Hematopoietic multipotent progenitor cell treated with erythropoietin and hydrocortisone succinate and interleukin-3 and kit ligand, for 6 days (in vitro differentiated cells): ENCODE results near the gene GAN.
"Not testable (repeated sequence)": the region's sequence is repeated elsewhere in the genome, so short reads cannot be mapped to it uniquely, and the experiment has no call there.

Source experiments
- DNase-seq: peaks from one replicate; pipeline ENCODE4 v3.0.0-alpha.2; 2015

The GAN gene

DNA sequence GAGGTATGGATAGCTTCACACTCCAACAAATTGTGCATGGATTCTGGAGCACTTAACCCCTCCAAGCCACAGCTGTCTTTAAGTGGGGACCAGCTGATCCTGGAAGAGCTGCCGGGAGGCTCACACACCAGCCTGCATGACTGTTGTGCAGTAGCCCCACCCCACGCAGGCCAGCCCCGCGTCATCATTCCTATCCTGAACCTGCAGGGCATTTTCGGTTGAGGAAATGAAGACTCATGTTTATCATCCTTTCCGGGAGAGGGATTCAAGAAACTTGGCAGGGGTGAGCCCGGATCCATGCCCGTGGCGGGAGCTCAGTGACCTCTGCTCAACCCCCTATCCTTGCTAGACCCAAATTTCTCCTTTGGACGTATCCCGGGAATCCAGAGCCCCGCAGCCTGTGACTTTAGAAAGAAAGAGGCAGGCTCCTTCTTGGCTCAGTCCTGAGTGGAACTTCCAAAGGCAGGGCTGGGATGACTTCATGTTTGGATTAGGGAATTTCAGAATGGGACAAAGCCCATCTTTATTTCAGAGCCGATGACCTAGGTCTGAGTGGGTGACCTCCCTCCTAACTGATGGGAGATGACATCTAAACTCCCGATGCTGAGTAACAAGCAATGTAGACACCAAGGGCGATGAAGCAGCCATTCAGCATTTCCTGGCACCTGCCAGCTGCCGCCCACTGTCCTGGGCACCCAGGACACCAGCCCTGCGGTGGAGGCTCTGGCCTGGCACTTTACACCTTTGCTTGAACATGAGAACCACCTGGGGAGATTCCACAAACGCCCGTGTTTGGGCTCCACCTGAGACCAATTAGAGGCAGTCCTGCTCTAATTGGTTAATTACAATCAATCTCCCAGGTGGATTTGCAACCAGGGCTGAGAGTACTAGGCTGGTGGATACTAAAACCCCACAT is 86.5 kb downstream of the GAN start:
- no peak for DNase-seq

- DNase-seq: no peak
These were observed 88.4 kb downstream of the GAN start for GRCh38 chr16:81403208-81403600.

- peak; percentile 90 for DNase-seq
These were observed 89.0 kb downstream of the GAN start for GRCh38 chr16:81403601-81404391.

- not testable (repeated sequence) for DNase-seq
These were observed 90.2 kb downstream of the GAN start for GRCh38 chr16:81405002-81405401.

- no peak for DNase-seq
These were observed 90.9 kb downstream of the GAN start for GRCh38 chr16:81405702-81406113.

GRCh38 chr16:81408409-81408950 is 93.7 kb downstream of the GAN start:
- no peak for DNase-seq

GRCh38 chr16:81409016-81409556 is 94.3 kb downstream of the GAN start:
- no peak for DNase-seq

- no peak for DNase-seq
These were observed 96.0 kb downstream of the GAN start for GRCh38 chr16:81410643-81411293.

GRCh38 chr16:81413245-81413990 is 98.7 kb downstream of the GAN start:
- DNase-seq: no peak

DNA sequence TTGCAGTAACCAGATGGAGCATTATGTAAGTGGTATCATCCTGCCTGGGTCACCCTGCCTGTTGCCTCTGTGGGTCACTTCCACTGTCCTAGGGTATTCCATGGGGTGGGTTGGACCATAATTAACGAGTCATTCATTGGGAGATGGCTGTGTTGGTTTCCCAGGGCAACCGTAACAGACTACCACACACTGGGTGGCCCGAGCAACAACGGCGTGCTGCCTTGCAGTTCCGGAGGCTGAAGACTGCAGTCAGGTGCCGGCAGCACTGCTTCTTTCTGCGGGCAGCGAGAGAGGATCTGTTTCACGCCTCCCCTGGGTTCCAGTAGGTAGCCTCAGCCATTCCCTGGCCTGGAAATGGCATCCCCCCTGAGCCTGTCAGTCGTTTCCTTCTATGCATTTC is 101.0 kb downstream of the GAN start:
- no peak for DNase-seq

- no peak for DNase-seq
These were observed 102.0 kb downstream of the GAN start for GRCh38 chr16:81416749-81417148.

DNA sequence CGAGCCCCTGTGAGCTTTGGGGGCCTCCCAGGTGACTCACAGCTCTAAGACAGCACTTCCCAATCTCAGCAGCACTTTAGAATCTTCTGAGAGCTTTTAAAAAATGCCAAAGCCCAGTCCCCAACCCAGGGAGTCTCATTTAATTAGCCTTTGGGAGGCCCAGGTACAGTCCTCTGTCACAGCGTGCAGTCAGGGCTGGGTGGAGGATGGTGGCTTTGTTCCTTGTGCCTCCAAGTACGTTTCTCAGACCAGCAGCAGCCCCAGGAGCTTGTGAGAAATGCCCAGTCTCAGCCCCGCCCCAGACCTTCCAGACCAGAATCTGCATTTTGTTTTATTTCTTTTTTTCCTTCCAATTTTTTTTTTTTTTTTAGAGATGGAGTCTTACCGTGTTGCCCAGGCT is 102.4 kb downstream of the GAN start:
- no peak for DNase-seq

DNA sequence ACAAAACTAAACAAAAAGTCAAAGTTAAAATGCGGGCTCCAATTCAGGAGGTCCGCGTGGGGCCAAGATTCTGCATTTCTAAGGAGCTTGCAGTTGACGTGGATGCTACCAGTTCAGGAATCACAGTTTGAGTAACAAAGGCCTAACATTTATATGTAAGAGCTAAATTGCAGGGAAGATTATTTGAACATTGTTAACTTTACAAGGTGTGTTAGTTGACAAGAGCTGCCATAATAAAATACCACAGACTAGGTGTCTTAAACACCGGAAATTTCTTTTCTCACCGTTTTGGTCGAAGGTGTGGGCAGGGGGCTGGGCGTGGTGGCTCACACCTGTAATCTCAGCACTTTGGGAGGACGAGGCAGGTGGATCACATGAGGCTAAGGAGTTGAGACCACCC is 105.0 kb downstream of the GAN start:
- DNase-seq: no peak

DNA sequence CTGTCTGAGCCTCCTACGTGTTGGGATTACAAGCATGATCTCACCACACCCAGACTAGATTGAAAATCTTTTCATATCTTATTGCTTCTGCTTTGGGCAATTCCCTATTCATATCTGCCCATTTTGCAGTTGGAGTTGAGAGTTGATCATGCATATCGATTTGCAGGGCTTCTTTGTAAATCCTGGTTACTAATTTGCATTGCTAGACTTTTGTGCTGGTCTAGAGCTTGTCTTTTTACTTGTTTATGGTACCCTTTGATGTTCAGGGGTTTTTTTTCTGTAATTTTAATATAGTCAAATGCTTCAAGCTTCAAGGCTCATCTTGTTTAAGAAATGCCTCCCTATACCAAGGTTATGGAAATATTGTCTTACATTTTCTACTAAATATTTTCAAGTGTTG is 106.4 kb downstream of the GAN start:
- no peak for DNase-seq

GRCh38 chr16:81421536-81421935 is 106.8 kb downstream of the GAN start:
- no peak for DNase-seq

DNA sequence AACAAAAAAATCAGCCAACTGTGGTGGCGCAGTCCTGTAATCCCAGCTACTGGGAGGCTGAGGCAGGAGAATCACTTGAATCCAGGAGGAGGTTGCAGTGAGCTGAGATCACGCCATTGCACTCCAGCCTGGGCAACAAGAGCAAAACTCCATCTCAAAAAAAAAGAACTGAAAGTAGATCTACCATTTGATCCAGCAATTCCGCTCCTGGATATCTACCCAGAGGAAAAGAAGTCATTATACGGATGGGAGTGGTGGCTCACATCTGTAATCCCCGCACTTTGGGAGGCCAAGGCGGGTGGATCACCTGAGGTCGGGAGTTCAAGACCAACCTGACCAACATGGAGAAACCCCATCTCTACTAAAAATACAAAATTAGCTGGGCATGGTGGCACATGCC is 107.4 kb downstream of the GAN start:
- not testable (repeated sequence) for DNase-seq

- no peak for DNase-seq
These were observed 110.0 kb downstream of the GAN start for GRCh38 chr16:81424771-81425170.

GRCh38 chr16:81427219-81427618 is 112.5 kb downstream of the GAN start:
- no peak for DNase-seq

DNA sequence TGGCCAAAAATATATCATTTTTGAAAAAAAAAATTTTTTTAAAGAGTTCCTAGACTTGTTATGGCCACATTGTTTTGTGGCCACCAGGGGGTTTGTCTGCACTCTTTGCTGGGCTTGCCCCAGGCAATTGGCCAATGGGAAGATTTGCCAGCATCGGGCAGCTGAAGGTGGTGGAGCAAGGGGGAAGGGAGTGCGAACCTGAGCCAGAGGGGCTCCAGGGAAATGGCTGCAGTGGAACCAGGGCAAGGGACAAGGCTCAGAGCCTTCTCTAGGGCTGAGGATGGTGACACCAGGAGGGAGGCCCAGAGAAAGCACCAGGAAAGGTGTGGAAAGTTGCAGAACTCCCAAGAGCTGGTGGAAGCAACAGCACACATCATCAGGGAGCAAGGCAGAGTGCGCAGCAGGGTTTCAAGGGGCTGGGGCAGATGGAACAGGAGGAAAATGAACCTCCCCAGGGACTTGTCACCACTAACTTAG is 114.3 kb downstream of the GAN start:
- peak; percentile 82 for DNase-seq

DNA sequence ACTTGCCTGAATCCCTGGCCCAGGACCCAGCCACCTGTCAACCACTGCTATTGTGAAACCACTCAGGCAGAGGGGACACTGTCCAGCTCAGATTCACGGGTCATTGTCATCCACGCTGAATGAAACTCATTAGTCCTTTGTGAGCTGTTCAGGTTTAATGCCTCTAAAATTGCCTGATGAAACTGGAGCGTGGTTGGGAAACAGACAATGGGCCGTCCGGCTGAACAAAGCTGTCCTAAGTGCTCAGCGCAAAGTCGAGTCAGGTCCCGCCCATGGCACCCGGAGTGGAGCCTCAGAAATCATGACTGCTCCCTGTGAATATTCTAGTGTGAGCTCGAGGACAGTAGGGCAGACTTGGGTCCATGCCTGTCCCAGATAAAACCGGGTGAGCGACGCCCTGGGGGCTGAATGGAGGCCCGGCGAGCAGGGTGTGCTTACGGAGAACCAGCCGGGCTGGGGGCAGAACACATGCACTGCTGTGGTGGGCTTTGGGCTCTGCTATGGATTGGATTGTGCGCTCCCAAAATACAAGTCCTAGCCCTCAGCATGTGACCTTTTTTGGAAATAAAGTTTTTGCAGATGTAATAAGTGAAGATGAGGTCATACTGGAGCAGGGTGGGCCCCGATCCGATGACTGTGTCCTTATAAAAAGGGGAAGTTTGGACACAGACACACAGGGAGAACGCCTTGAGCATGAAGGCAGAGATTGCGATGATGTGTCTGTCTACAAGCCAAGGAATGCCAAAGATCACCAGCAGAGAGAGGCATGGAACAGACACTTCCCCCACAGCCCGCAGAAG is 117.0 kb downstream of the GAN start:
- peak; percentile 35 for DNase-seq

DNA sequence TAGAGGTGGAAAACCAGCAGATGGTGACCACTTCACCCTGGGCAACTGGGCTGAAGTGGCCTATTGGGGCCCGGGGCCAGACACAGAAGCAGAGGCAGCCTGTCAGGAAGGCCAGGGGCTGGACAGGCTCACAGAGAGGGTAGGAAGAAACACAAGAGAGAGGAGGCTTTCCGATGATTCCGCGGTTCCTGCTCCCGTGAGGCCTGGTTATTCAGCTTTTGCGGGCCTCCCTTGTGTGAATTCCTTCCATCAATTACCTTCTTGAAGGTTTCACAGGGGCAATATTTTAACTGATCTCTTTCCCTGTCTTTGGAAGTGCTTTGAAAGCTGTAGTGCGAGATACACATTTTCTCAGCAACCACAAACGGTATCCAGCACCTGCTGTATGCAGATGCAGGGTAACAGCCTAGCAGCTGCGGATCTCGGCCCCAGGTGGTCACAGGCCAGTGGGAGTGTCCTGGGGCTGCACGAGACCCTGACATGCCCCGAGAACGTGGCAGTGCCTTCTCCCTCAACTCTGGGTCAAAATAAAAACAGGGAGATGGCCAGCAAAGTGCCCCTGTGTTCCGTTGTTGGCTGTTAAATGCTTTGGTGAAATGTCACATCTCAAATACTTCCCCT is 118.3 kb downstream of the GAN start:
- DNase-seq: peak; percentile 43
